Activated CD4-positive, alpha-beta T cell treated with anti-CD3 and anti-CD28 coated beads, Interleukin-10, Interleukin-2, amounts not matched to agents 100 ng/mL and 50 ng/mL, durations not matched to agents 16 hours and 8 hours (primary cell): Measurements from ENCODE around the gene FAM168A.

Experiments
- DNase-seq: peaks from one replicate; pipeline ENCODE4 v3.0.0-alpha.2; 2020

FAM168A gene

DNA sequence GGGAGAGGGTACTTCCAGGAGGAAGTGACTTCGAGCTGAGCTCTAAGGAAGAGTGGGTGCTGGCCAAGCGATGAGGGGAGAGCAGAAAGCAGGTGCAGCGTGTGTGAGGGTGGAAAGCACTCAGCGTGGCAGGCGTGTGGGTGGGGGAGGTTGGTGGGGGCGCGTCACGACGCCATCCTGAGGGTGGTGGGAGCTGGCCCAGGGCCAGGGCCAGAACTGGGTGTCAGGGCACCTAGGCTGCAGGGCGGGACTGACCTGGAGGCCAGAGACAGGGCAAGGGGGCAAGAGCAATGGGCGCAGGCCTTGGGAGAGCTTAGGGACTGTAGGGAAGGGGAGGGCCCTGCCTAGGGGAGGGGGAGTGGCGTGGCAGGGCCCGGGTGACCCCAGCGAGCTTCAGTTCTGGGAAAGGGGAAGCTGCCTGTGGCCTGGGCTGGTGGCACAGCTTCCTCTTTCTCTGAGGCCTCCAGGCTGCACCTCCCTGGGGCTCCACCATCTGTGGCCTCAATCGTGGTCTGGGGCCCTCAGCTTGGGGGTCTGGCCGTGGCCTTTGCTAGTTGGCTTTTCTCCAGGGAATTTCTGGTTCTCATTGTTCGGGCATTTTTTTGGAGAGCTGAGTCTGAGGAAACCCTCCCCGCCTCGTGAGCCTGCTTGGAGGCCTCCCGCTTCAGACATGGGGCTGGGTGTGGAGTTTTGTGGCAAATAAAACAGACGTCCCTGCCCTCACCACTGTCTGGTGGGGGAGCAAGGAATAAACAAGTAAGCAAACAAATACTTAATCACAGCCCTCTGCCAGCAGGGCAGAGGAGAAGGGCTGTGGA lies 212.8 kb downstream of the FAM168A start:
- DNase-seq = peak; percentile 55

DNA sequence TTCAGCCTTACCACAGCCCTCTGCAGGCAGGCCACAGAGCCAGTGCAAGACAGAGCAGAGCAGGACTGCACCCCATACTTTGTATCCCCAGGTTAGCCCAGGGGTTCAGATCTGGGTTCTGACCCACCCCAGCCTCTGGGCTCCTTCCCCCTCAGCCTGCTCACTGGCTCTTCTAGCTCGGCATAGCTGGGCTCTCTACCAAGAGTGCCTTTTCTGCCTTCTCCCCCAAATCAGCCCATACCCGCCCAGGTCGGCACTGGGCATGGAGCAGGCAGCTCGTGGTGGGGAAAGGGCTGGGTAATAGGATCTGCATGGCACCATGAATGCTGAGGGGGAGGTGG lies 213.4 kb downstream of the FAM168A start:
- no peak for DNase-seq

DNA sequence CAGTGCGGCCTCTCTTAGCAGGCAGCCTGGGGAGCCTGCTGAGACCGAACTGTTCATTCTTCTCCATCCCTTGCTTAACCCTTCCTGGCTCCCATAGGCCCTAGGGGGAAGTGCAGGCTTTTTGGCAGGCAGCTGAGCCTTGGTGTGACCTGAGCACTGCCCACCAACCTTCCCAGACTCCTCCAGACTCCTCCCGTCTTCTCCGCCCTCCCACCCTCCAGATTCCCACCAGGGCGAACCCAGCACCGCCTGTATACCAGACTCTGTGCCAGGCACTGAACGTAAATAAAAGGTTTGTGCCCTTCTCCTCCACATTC lies 213.8 kb downstream of the FAM168A start:
- DNase-seq = no peak

DNA sequence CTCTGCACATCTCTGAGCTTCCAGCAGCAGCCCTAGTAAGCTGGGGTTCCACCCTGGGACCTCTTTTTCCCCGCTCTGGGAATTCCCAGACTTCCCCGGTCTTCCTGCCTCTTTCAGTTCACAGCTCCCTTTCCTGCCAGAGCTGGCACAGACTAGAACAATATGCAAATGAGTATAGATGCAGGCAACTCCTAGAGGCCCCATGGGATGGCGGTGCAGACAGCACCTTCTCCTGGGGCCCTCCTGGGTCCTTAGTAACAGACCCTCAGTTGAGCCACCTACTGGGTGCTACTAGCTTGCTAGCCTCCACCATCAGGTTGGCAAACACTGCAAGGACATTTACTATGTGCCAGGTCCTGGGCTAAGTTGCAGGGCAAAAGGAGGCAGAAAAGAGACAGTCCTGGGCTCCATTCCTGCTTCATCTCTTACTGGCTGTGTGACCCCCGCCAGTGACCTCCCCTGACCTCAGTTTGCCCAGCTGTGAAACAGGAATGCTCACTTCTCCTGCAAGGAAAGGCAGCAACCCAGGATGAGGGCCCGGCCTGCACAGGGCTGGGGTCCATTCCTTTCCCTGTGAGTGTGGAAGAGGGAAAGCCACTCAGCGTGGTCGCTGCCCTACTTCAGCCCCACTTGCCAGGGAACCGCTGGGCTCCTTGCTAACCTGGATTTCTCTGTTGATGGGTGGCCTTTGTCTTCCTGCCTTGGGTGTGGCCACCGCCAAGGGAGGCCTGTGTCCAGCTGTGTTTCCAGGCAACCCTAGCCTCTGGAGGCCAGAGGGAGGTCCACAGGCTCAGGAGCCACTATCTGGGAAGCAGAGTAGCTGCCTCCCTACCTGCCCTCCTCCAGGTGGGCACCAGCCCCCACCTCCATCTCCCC lies 214.4 kb downstream of the FAM168A start:
- no peak for DNase-seq

DNA sequence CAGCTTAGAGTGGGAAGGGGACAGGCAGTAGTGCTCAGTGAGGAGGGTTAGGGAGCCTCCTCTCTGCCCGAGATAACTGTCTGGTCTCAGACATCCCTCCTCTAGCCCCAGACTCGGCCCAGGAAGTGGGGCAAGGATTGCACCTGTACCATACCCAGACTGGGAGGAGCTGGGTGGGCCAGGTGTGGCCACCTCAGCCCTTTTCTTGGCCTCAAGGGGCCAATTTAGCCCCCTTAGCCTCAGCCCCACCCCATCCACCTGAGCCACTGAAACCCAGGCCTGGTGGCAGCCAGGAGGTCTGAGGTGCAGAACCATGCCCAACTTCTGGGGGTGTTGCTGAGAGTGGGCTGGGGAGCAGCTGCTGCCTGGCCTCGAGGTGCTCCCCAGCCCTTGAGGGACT lies 215.2 kb downstream of the FAM168A start:
- no peak for DNase-seq

DNA sequence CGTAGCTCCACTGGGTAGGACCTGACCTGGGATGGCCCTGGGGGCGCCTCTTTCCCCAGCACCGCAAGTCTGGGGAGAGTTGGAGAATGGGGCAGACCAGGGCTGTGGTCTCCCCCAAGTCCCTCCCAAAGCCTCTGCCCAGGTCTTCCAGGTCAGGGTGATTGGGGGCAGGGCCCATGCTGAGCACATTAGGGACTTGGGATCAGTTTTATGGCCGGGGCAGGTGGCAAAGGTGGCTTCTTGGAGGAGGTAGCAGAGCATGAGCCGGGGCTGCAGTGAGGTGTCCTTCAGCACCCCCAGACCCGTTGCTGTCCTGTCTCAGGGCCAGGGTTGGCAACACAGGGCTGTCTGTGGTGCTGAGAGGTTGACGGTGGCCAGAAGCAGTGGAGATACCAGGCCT lies 215.7 kb downstream of the FAM168A start:
- no peak for DNase-seq

DNA sequence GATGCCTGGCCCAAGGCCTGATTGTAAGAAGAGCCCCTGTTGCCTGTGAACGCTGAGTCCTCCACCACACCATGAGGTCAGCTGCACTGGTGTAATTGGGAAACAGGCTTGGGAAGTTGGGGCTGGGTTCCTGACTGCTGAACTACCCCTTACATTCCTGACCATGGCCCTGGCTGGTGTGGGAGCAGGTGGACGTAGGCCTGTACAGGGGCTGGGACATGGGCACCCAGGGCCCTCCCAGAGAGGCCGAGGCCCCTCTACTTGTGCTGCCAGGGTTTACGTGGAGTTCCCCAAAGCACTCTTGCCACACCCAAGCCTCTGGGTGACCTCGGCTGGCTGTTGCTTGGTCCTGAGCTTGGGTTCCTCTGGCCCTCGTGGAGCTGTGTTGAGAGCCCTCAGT lies 216.3 kb downstream of the FAM168A start:
- no peak for DNase-seq

DNA sequence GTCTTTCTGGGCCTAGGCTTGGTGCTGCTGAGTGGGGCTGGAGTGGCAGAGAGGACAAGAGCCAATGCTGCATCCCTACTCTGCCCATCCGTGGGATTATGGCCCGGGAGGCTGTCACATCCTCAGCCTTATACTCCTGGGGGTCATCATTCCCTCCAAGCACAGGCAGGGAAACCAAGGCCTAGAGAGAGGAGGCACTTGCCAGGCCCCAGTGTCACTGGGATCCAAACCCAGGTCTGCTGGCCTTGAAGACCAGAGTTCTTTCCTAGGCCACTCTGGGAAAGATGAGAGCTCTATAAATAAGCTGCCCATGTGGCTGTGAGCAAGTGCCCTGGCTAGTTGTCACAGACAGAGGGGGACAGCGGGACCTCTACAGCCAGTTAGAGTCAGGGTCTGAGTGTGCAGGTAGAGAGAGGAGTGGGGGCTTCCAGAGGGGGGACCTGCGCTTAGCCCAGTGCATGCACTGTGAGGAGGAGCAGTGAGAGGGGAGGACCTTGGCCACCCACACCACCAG lies 217.0 kb downstream of the FAM168A start:
- DNase-seq = no peak

DNA sequence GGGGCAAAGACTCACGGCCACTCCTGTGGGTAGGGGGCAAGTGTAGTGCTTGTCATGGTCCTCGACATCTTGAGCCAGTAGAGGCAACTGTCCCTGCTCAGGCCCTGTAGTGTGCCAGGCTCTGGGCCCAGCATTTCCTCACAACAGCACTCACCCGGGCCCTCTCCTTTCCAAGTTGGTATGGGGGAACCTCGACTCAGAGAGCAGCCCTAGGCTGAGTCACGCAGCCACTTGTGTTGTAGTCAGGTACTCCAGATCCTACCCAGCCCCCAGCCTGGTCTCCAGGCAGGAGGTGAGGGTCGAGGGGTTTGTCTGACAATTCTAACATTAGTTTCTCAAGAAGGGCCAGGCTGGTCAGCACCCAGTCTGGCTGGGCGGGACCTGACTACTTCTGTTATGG lies 217.6 kb downstream of the FAM168A start:
- DNase-seq = no peak

DNA sequence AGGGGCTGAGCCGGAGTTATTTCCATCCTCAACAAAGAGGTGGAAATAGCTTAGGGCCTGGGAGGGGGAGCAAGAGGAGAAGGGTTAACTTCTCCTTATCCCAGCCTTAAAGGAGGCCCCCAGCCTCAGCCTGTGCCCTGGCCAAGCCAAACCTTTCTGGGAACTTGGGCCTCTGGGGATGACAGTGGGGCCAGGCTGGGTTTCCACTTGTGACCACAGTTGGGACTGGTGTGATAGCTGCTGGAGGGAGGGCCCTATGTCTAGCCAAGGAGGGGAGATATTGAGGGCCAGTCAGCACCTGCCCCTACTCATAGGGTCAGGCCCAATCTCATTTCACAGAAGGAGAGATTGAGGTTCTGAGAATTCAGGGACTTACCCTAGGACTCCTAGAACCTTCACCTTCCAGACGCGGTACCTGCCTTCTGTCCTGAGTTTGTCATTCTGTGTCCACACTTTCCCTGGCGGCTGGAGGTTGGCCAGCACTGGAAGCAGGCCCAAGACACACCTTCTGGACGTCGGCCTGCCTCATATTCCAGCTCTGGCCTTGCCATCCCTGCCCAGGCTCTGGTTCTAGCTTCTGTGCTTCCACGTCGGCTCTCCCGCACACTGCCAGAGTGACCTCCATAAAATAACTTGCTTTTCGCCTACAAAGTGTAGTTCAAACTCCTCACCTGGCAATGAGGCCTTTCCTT lies 218.6 kb downstream of the FAM168A start:
- DNase-seq = no peak

DNA sequence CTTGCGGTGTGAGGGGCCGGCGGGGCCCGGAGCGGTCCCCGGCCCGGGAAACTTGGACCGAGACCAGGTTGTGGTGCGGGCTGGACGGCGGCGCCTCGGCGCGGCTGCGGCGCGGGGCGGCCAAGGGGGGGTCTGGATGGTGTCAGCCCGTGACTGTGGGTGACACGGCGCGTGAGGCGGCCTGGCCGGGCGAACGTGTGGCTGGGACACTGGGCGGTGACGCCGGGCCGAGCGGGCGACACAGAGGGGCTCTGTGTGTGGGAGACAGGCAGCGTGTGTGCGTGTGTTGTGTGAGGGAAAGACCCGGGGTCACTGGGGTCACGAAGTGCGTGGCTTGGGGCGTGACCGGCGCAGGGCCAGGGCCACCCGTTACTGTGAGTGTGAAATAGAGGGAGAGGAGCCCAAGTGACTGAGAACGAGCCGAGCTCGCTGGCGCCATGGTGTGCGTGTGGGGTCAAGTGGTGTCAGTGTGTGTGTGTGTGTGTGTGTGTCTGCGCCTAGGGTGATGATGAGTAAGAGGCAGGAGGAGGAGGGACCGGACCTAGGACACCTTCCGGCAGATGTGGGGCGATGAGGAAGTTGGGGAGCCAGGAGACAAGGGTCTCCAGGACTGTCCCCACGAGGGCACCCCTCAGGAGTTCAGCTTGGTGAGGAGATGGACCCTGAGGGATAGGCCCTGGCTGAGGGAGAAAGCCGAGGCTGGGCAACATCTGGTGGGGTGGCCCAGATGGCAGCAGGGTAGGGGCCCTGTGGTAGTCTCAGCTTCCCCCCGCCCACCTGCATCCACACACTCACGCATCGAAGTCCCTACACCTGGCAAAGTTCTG lies 220.9 kb downstream of the FAM168A start:
- DNase-seq = peak; percentile 84

DNA sequence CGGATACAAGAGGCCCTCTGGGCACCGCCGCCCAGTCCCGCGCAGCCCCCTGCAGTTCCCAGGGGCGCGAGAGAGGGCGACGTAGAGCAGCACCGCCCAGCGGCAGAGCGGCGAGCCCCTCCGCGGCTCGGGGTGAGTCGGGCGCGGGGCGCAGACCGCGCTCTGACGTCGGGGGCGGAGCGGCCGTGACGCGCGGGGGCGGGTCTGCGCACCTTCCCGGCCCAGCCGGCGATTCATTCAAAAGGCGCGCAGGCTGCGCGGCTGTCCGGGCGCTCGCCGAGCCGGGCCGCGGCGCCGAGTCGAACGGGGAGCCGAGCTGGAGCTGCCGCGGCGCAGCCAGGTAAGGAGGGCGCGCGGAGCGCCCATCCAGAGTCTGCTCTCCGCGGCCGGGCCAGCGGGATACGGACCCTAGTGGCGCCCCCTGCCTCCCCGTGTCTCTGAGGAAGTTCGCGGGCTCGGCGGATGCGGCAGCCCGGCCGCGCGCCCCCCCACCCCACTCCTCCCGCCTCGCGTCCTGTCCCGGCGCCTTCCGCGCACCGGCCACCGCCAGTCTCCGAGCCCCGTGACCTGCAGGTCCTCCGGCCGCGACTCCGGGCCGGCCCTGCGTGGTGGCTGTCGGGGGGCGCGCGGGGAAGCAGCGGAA lies 221.6 kb downstream of the FAM168A start, which contains the start of gene RELT:
TSS of gene RELT (plus strand) at position 240 of the 643 bp plus-strand sequence. CDS start 12,738 bp downstream, outside the sequence.
- peak; percentile 95 for DNase-seq

DNA sequence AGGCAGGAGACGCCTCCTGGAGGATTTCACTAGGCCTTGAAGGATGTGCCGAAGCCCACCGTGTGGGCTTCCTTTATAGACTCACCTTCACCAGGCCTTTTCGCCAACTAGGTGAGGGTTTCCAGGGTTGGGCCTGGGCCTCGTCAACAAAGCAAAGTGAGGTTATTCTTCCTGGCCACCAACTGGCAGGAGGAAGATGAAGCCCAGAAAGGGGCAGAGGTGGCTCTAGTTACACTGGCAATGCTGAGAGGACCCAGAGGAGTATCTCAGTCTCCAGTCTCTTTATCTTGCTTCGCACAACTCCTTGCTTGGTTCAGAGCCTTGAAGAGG lies 222.1 kb downstream of the FAM168A start:
- DNase-seq = no peak

DNA sequence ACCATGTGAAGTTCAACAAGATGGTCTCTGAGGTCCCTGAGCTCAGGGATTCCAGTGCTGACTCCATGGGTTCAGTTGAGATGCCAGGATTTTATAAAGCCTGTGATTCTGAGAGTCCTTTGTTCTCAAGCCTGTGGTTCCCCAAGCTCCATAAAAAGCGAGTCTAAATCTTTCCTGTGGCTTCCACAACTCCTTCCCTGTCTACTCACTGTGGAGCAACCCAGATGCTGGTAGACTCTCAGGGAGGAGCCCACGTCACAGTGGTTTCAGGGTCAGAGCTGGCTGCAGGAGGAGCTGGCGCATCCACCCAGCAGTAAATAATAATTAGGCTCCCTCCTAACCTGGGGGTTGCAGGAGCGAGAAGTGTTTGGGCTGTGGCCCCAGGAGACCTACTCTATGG lies 223.8 kb downstream of the FAM168A start:
- no peak for DNase-seq

DNA sequence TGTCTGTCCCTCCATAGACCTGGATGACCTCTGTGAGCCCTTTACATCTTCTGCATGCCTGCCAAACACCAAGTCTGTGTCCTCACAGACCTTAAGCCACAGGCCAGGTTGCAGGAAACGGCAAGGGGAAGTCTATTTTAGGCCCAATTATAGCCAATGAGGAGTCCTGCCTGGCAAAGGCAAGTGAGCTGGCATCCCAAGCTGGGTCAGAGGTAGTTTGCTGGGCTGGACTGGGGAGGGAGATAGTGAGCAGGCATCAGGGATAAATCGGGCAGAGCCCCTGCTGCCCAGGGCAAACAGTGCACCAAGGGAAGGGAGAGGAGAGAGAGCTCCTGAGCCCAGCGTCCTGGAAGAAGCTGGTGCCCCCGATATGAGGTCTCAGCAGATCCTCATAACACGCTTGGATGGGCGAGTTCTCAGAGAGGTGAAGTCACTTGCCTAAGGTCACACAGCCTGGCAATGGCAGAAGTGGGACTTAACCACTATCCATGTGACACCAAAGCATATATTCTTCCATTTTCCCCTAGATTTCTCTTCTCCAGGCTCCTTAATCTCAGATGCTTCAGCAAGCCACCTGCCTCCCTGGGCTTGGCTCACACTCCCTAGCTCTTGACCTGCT lies 225.4 kb downstream of the FAM168A start:
- no peak for DNase-seq

DNA sequence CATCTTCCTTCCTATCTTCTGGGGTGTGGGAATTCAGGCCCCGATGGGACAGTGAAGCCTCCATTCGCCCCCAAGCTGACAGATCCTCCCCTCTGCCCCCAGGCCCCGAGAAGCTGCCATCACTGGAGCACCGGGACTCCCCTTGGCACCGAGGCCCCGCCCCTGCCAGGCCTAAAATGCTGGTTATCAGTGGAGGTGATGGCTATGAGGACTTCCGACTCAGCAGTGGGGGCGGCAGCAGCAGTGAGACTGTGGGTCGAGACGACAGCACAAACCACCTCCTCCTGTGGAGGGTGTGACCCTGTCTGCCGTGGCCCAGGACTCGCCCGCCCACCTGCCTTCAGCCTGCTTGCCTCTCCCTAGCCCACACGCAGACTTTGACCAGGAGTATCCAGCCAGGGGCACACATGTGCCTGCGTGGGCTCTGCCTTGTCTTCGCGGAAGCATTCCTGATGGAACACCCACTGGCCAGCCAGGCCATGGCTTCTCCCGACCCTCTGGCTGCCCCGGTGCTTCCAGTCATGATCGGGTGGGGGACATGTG lies 230.4 kb downstream of the FAM168A start:
- DNase-seq = no peak

DNA sequence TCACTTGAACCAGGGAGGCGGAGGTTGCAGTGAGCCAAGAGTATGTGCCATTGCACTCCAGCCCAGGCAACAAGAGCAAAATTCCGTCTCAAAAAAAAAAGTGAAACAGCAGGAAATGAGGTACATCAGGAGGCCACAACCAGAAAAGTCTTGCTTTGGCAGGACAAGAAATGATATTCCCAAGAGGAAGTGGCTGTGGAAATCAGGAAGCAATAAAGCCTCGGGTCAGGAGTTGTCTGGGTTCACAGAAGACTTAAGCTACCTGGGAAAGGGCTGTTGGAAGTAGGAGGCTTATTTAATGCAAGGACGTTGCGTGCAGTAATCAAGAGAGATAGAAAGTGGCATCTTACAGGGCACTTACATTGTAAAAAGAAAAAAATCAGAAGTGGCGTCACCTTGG lies 231.0 kb downstream of the FAM168A start:
- no peak for DNase-seq

DNA sequence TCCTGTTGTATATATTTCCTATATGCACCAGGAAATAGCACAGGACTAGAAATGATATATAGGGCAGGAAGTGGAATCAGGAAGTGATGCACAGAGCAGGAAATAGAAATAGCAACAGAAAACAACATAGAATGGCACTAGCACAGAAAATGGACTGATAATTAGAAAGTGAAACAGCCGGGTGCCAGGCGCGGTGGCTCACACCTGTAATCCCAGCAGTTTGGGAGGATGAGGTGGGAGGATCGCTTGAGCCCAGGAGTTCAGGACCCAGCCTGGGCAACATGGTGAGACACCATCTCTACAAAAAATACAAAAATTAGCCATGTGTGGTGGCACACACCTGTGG lies 231.7 kb downstream of the FAM168A start:
- DNase-seq = peak; percentile 52

DNA sequence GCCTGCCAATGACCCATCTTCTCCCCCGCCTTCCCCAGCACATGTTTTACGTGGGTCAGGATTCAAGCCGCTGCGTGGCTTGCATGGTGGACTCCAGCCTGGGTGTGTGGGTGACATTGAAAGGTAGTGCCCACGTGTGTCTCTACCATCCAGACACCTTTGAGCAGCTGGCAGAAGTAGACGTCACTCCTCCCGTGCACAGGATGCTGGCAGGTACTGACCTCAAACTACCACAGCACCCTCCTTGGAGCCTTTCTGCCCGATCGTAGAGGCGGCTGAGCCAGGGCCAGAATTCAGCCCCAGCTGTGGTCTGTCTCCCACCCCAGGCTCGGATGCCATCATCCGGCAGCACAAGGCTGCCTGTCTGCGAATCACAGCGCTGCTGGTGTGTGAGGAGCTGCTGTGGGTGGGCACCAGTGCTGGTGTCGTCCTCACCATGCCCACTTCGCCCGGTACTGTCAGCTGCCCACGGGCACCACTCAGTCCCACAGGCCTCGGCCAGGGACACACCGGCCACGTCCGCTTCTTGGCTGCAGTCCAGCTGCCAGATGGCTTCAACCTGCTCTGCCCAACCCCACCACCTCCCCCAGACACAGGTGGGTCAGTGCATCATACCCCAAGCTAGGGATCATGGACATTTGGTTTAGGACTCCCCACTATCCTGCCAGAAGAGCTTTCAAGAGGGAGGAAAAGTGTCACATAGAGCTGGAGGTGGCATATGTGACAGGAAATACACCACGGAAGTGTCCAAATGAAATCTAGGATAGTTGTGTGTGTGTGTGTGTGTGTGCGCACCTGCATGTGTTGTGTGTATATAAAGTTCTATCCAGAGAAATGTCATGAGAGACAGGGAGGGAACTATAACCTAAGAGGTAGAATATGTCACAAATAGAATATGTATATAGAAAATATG lies 232.3 kb downstream of the FAM168A start:
- no peak for DNase-seq

DNA sequence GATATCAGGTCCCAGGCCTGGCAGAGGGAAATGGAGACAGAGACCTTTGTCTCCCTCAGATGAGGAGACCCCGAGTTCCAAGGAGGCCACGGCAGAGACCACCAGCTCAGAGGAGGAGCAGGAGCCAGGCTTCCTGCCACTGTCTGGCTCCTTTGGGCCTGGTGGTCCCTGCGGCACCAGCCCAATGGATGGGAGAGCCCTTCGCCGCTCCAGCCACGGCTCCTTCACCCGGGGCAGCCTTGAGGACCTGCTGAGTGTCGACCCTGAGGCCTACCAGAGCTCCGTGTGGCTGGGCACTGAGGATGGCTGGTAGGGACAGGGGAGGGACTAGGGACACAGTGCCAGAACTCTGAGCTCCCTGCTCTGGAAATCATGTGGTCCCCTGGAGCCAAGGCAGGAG lies 234.8 kb downstream of the FAM168A start:
- DNase-seq = no peak
